OCI-LY7 (cell line): ENCODE measurements around the gene APOL3.

Source experiments
- CTCF ChIP-seq: fragments of 200-600 bp; sonication (generic); conservative IDR thresholded peaks from 2 replicates; pipeline ENCODE4 v1.5.1; 2014; ENCODE audit warnings: mild to moderate bottlenecking, antibody characterized with exemption, low read length, moderate library complexity, mixed read lengths
- EZH2phosphoT487 ChIP-seq: fragments of 200-600 bp; sonication (generic); IDR thresholded peaks from 2 replicates; pipeline ENCODE4 v1.6.1; 2018; ENCODE audit warnings: low read depth, borderline replicate concordance, mild to moderate bottlenecking, mixed run types, antibody characterized with exemption, low read length, moderate library complexity, mixed read lengths

- TF ChIP-seq CTCF (no peak), EZH2phosphoT487 (no peak)
Measured at GRCh38 chr22:36183446-36183845, 22.9 kb upstream of the APOL3 start.
